HG03558 (cell line): ENCODE results near the gene NLGN1.

Source experiments
- ATAC-seq: cut with Tn5 transposase; IDR thresholded peaks from one replicate; pipeline ENCODE4 v1.9.1; 2021; ENCODE audit warnings: moderate number of reproducible peaks; ENCODE audit not compliant: unreplicated experiment; ENCODE audit errors: extremely low read depth

Gene NLGN1

GRCh38 chr3:174016186-174016585 is 618.6 kb downstream of the NLGN1 start:
- ATAC-seq = no peak

- no peak for ATAC-seq
Measured at GRCh38 chr3:174020156-174020555, 622.6 kb downstream of the NLGN1 start.

GRCh38 chr3:174023421-174023820 is 625.9 kb downstream of the NLGN1 start:
- no peak for ATAC-seq

- no peak for ATAC-seq
Measured at GRCh38 chr3:174028673-174029072, 631.1 kb downstream of the NLGN1 start.

GRCh38 chr3:174035328-174035886 is 637.9 kb downstream of the NLGN1 start:
- ATAC-seq = no peak

- no peak for ATAC-seq
Measured at GRCh38 chr3:174046311-174046710, 648.8 kb downstream of the NLGN1 start.

GRCh38 chr3:174049472-174049871 is 651.9 kb downstream of the NLGN1 start:
- no peak for ATAC-seq

GRCh38 chr3:174051191-174051590 is 653.6 kb downstream of the NLGN1 start:
- ATAC-seq = no peak

GRCh38 chr3:174058804-174059203 is 661.3 kb downstream of the NLGN1 start:
- ATAC-seq = no peak

GRCh38 chr3:174060431-174060830 is 662.9 kb downstream of the NLGN1 start:
- no peak for ATAC-seq

- ATAC-seq = no peak
Measured at GRCh38 chr3:174061162-174061561, 663.6 kb downstream of the NLGN1 start.

GRCh38 chr3:174061731-174062130 is 664.2 kb downstream of the NLGN1 start:
- ATAC-seq = no peak

GRCh38 chr3:174062923-174063322 is 665.4 kb downstream of the NLGN1 start:
- no peak for ATAC-seq

- no peak for ATAC-seq
Measured at GRCh38 chr3:174068035-174068434, 670.5 kb downstream of the NLGN1 start.

- no peak for ATAC-seq
Measured at GRCh38 chr3:174072675-174073074, 675.1 kb downstream of the NLGN1 start.

- ATAC-seq = no peak
Measured at GRCh38 chr3:174083706-174084105, 686.2 kb downstream of the NLGN1 start.

- no peak for ATAC-seq
Measured at GRCh38 chr3:174089592-174089991, 692.0 kb downstream of the NLGN1 start.

GRCh38 chr3:174094669-174095068 is 697.1 kb downstream of the NLGN1 start:
- ATAC-seq = no peak

- ATAC-seq = no peak
Measured at GRCh38 chr3:174097686-174098085, 700.1 kb downstream of the NLGN1 start.

- no peak for ATAC-seq
Measured at GRCh38 chr3:174098746-174099145, 701.2 kb downstream of the NLGN1 start.

GRCh38 chr3:174099724-174100123 is 702.2 kb downstream of the NLGN1 start:
- no peak for ATAC-seq

- ATAC-seq = no peak
Measured at GRCh38 chr3:174100744-174101143, 703.2 kb downstream of the NLGN1 start.

- no peak for ATAC-seq
Measured at GRCh38 chr3:174101244-174101643, 703.7 kb downstream of the NLGN1 start.
